Loucy (cell line): ENCODE results near the gene FBXO47.

Experiments used
- H2AFZ ChIP-seq: fragments of 200-600 bp; sonication (generic); 2 replicates; pipeline ENCODE4 v1.6.0; 2016; ENCODE audit warnings: antibody characterized with exemption, mild to moderate bottlenecking, low read length, moderate library complexity
- H3F3A ChIP-seq: fragments of 200-600 bp; 2 replicates; pipeline ENCODE4 v1.6.0; 2016; ENCODE audit warnings: antibody characterized with exemption, low read depth, mild to moderate bottlenecking
- H3K27me3 ChIP-seq: fragments of 200-600 bp; sonication (generic); 2 replicates; pipeline ENCODE4 v1.6.1; 2014; ENCODE audit warnings: low read length, mild to moderate bottlenecking; ENCODE audit not compliant: insufficient read depth, poor library complexity, severe bottlenecking
- H3K36me3 ChIP-seq: fragments of 200-600 bp; sonication (generic); 2 replicates; pipeline ENCODE4 v1.6.1; 2016; ENCODE audit warnings: low read length; ENCODE audit not compliant: insufficient read depth
- H3K4me1 ChIP-seq: fragments of 200-600 bp; sonication (generic); 2 replicates; pipeline ENCODE4 v1.5.1; 2014; ENCODE audit warnings: low read length, mild to moderate bottlenecking; ENCODE audit not compliant: insufficient read depth, poor library complexity, severe bottlenecking
- H3K4me2 ChIP-seq: fragments of 200-600 bp; sonication (generic); 2 replicates; pipeline ENCODE4 v1.6.0; 2014; ENCODE audit warnings: antibody characterized with exemption, low read length, low read depth, mild to moderate bottlenecking; ENCODE audit not compliant: poor library complexity, severe bottlenecking
- H3K4me3 ChIP-seq: fragments of 200-600 bp; sonication (generic); 2 replicates; pipeline ENCODE4 v1.5.1; 2014; ENCODE audit warnings: low read length, mild to moderate bottlenecking, mixed read lengths; ENCODE audit not compliant: poor library complexity, severe bottlenecking
- H3K79me2 ChIP-seq: fragments of 200-600 bp; sonication (generic); 2 replicates; pipeline ENCODE4 v1.6.1; 2014; ENCODE audit warnings: low read length; ENCODE audit not compliant: insufficient read depth
- H3K9ac ChIP-seq: fragments of 200-600 bp; sonication (generic); 2 replicates; pipeline ENCODE4 v1.6.0; 2014; ENCODE audit warnings: mild to moderate bottlenecking, low read depth, low read length, moderate library complexity; ENCODE audit not compliant: poor library complexity, severe bottlenecking
- H3K9me2 ChIP-seq: fragments of 200-600 bp; sonication (generic); replicated peaks from 2 replicates; pipeline ENCODE4 v1.6.1; 2016; ENCODE audit warnings: low read depth, low read length, mixed read lengths
- H3K9me3 ChIP-seq: fragments of 200-600 bp; sonication (generic); 2 replicates; pipeline ENCODE4 v1.6.1; 2014; ENCODE audit warnings: mild to moderate bottlenecking, antibody characterized with exemption, low read length, low read depth; ENCODE audit not compliant: insufficient read depth
- H4K20me1 ChIP-seq: fragments of 200-600 bp; sonication (generic); 2 replicates; pipeline ENCODE4 v1.6.0; 2014; ENCODE audit warnings: antibody characterized with exemption, low read length, mild to moderate bottlenecking; ENCODE audit not compliant: insufficient read depth, poor library complexity, severe bottlenecking
- CTCF ChIP-seq: fragments of 200-600 bp; sonication (generic); conservative IDR thresholded peaks from 2 replicates; pipeline ENCODE4 v1.5.1; 2014; ENCODE audit warnings: mild to moderate bottlenecking, antibody characterized with exemption, low read length
- EZH2phosphoT487 ChIP-seq: fragments of 200-600 bp; IDR thresholded peaks from 2 replicates; pipeline ENCODE4 v1.6.1; 2018; ENCODE audit warnings: antibody characterized with exemption, mild to moderate bottlenecking, moderate library complexity, borderline replicate concordance

FBXO47 gene

GRCh38 chr17:38916771-38917170 is 50.4 kb downstream of the FBXO47 start:
- Histone ChIP-seq H3K27me3 (no peaks in the 10 kb centered on the region), H2AFZ (no peak overlapping the region), H3K9ac (no peak overlapping the region), H4K20me1 (no peaks in the 10 kb centered on the region), H3K4me2 (no peak overlapping the region), H3K9me3 (no peaks in the 10 kb centered on the region), H3K9me2 (no peaks in the 10 kb centered on the region), H3F3A (no peaks in the 10 kb centered on the region), H3K36me3 (peaks cover 90% of the 10 kb centered on the region; the same call in 1 of the 2 replicates), H3K4me1 (peaks cover 6% of the 10 kb centered on the region), H3K79me2 (peaks cover 11% of the 10 kb centered on the region), H3K4me3 (no peak overlapping the region)
- no peak for TF ChIP-seq EZH2phosphoT487
- no peak for TF ChIP-seq CTCF

- no peaks in the 10 kb centered on the region for H4K20me1 ChIP-seq
- H3K36me3 ChIP-seq, result peaks cover 93% of the 10 kb centered on the region; the same call in 1 of the 2 replicates
Measured at GRCh38 chr17:38915639-38915995, 51.6 kb downstream of the FBXO47 start.

DNA sequence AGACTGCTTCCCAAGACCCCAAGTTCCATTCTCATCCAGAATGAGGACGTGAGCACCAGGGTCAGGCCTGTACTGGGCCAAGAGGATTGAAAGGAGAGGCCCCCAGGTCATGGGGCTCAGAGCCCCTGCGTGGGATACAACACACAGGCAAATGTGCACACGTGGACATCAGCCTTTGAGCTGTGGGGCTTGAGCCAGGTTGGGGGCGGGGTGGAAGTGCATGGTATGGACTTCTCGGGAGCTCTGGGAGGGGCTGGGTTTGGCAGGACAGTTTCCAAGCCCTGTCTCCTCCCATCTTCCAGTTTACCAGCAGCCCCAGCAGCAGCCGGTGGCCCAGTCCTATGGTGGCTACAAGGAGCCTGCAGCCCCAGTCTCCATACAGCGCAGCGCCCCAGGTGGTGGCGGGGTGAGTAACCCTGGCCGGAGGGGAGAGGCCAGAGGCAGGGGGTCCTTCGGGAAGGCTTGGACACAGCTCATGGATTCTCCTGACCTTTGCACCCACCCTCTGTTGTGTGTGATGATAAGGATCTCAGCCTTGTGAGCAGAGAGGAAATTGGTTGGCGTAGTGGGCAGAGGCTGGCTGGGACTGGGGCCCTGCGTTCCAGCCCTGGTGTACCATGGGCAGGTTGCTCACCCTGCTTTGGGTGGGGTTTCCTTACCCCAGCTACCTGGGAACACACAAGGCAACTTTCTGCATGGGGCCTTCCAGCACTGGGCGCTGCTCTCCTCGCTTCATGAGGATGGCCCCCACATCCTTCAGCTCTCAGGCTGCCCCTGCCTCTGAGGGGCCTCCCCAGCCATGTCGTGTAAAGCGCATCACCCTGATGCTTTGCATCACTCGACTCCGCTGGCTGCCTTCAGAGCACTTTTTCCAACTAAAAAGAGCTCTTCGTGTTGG is 52.2 kb downstream of the FBXO47 start:
- Histone ChIP-seq H2AFZ (no peak overlapping the region), H3K9me3 (no peaks in the 10 kb centered on the region), H3K9me2 (no peaks in the 10 kb centered on the region), H3K4me1 (peaks cover 6% of the 10 kb centered on the region), H3K4me3 (no peak overlapping the region), H4K20me1 (peaks cover 4% of the 10 kb centered on the region), H3K9ac (no peak overlapping the region), H3F3A (no peaks in the 10 kb centered on the region), H3K36me3 (peaks cover 93% of the 10 kb centered on the region; the same call in 1 of the 2 replicates), H3K79me2 (peaks cover 20% of the 10 kb centered on the region), H3K4me2 (no peak overlapping the region), H3K27me3 (no peaks in the 10 kb centered on the region)
- no peak; the same call in 1 of the 2 replicates for TF ChIP-seq CTCF
- no peak for TF ChIP-seq EZH2phosphoT487

More at GRCh38 chr17:38915639-38915995, 51.6 kb downstream of the FBXO47 start:
- Histone ChIP-seq H3K4me3 (no peak overlapping the region), H3K4me1 (peaks cover 6% of the 10 kb centered on the region), H3K9ac (no peak overlapping the region), H3F3A (no peaks in the 10 kb centered on the region), H3K27me3 (no peaks in the 10 kb centered on the region), H3K9me3 (no peaks in the 10 kb centered on the region), H3K9me2 (no peaks in the 10 kb centered on the region), H3K4me2 (no peak overlapping the region), H2AFZ (no peak overlapping the region), H3K79me2 (peaks cover 15% of the 10 kb centered on the region)
- no peak for TF ChIP-seq EZH2phosphoT487
- TF ChIP-seq CTCF, result no peak
